ENCODE results near the gene OLFM2.

DNA sequence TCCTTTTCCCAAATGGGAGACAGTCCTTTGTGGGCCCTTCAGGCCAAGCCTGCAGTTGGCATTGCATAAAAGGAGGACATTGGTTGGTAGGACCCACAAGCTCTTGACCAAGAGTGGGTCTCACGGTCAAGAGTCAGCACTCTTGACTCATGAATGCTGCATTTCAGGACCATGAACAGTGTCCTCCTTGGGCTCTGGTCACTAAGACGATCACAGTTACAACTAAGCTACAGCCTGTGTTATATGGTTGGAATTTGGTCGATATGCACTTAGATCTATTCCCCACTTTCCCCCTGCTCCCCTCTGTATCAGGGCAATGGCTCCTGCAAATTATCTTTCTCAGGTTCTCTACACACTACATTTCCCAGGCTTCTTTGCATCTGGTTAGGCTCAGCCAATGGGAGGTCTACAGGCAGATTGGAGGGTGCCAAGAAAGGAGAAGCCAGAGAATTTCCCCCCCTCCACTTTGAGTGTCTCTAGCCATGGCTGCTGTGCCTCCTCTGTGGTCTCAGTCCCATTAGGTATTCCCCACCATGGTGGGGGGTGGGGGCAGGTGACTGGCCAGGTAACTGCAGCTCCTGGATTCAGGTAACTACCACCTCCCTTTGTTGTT, 3.1 kb upstream of the OLFM2 start:
- TF ChIP-seq, protein P1, sequence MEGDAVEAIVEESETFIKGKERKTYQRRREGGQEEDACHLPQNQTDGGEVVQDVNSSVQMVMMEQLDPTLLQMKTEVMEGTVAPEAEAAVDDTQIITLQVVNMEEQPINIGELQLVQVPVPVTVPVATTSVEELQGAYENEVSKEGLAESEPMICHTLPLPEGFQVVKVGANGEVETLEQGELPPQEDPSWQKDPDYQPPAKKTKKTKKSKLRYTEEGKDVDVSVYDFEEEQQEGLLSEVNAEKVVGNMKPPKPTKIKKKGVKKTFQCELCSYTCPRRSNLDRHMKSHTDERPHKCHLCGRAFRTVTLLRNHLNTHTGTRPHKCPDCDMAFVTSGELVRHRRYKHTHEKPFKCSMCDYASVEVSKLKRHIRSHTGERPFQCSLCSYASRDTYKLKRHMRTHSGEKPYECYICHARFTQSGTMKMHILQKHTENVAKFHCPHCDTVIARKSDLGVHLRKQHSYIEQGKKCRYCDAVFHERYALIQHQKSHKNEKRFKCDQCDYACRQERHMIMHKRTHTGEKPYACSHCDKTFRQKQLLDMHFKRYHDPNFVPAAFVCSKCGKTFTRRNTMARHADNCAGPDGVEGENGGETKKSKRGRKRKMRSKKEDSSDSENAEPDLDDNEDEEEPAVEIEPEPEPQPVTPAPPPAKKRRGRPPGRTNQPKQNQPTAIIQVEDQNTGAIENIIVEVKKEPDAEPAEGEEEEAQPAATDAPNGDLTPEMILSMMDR (IDR thresholded peaks at IDR 0.05 in 8 of 11, conservative IDR thresholded peaks at IDR 0.05 in 3 of 11), result no peak
- TF ChIP-seq POLR2A (IDR thresholded peaks at IDR 0.05), result no peak

Data from spleen (tissue), 7 donors.